B cell (primary cell): ENCODE measurements around the gene ATIC.

Experiments used
- CTCF ChIP-seq: fragments of 200-600 bp; IDR thresholded peaks from one replicate; pipeline ENCODE4 v1.8.0; 2022; ENCODE audit warnings: antibody characterized with exemption, mild to moderate bottlenecking
- EZH2 ChIP-seq: IDR thresholded peaks from 2 replicates; pipeline ENCODE4 v1.6.1; 2012; ENCODE audit warnings: borderline replicate concordance, low read depth, mild to moderate bottlenecking, moderate library complexity, low read length; ENCODE audit not compliant: insufficient read depth, poor library complexity, severe bottlenecking

DNA sequence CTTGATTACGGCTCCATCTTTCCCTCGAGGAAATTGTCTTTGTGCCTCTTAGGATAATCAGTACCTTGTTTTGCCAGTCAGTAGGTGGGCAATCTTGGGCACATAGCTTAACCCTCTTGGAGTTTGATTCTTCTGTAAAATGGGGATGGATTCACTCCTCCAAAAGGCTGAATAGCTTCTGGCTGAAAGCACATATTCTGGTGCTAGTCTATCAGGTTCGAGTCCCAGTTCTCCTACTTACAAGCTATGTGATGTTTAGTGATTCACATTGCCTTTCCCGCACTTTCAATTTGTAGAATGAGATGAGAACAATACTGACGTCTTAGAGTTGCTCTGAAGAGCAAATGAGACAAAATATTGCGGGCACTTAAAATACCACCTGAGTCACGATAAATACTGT lies 43.9 kb downstream of the ATIC start:
- no peak for TF ChIP-seq CTCF
- no peak for TF ChIP-seq EZH2
